SU-DHL-6 (cell line): ENCODE results near the gene NR1H4.

Experiments used
- EZH2phosphoT487 ChIP-seq: fragments of 200-600 bp; sonication (generic), shearing (Covaris generic); conservative IDR thresholded peaks from 2 replicates; pipeline ENCODE4 v1.6.1; 2018; ENCODE audit warnings: mild to moderate bottlenecking, antibody characterized with exemption, low read length, moderate library complexity, mixed read lengths
- TF ChIP-seq, protein P1 (sequence below): fragments of 200-600 bp; sonication (generic); IDR thresholded peaks from one replicate; pipeline ENCODE4 v1.5.1; 2017; ENCODE audit warnings: antibody characterized with exemption, mild to moderate bottlenecking, low read length, moderate library complexity; ENCODE audit not compliant: insufficient read depth, poor library complexity, severe bottlenecking

DNA sequence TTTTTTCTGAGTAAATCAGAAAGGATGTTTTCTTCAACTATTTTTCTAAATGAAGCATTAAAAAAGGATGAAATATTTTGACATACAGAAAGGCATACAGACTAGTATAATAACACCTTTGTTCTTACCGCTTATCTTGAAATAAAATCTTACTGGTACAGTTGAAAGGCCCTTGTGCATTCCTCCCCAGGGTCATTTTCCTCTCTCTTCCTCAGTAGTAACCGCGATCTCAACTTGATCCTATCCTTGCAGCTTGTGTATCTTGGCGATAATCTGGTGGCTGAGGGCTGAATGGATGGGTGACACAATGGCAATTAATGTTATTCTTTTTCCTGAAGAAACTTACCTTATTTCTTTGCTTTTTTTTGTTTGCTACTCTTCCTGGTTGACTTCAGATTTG, 118.3 kb downstream of the NR1H4 start:
- TF ChIP-seq, protein P1, sequence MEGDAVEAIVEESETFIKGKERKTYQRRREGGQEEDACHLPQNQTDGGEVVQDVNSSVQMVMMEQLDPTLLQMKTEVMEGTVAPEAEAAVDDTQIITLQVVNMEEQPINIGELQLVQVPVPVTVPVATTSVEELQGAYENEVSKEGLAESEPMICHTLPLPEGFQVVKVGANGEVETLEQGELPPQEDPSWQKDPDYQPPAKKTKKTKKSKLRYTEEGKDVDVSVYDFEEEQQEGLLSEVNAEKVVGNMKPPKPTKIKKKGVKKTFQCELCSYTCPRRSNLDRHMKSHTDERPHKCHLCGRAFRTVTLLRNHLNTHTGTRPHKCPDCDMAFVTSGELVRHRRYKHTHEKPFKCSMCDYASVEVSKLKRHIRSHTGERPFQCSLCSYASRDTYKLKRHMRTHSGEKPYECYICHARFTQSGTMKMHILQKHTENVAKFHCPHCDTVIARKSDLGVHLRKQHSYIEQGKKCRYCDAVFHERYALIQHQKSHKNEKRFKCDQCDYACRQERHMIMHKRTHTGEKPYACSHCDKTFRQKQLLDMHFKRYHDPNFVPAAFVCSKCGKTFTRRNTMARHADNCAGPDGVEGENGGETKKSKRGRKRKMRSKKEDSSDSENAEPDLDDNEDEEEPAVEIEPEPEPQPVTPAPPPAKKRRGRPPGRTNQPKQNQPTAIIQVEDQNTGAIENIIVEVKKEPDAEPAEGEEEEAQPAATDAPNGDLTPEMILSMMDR: no peak
- TF ChIP-seq EZH2phosphoT487: no peak
